OCI-LY3 (cell line): ENCODE results near the gene DNASE1L2.

Source experiments
- CTCF ChIP-seq: fragments of 200-600, 300-600 bp; sonication (generic); IDR thresholded peaks from 2 replicates; pipeline ENCODE4 v1.5.1; 2014; ENCODE audit warnings: antibody characterized with exemption, low read length, low read depth
- EZH2phosphoT487 ChIP-seq: fragments of 200-600 bp; shearing (Covaris generic); IDR thresholded peaks from 2 replicates; pipeline ENCODE4 v1.6.1; 2018; ENCODE audit warnings: antibody characterized with exemption, mixed run types, low read depth

- no peak for TF ChIP-seq CTCF
- no peak for TF ChIP-seq EZH2phosphoT487
These were observed 33.8 kb downstream of the DNASE1L2 start for GRCh38 chr16:2270070-2270462.
